Measurements from ENCODE around the gene LRTM1. TPM values are rescaled to one million over a fixed set of nuclear protein-coding genes. Genes with fewer than 3 reads are reported as not detected.

LRTM1 gene
- total RNA-seq, 2 experiments from 2014 or later, result not detected

- Mint-ChIP-seq H3K4me3 (no peak overlapping the region), H3K27ac (no peak overlapping the region), H3K4me1 (no peaks in the 10 kb centered on the region)
Measured at GRCh38 chr3:54918516-54918915, 9.3 kb downstream of the LRTM1 start.

GRCh38 chr3:54917862-54918261 is 10.0 kb downstream of the LRTM1 start:
- H3K4me1 Mint-ChIP-seq, result no peaks in the 10 kb centered on the region
- H3K9me3 Mint-ChIP-seq (ENCODE audit: low read depth), result no peaks in the 10 kb centered on the region
- H3K27ac Mint-ChIP-seq, result no peak overlapping the region
- no peak overlapping the region for H3K4me3 Mint-ChIP-seq
- H3K27me3 Mint-ChIP-seq, result no peaks in the 10 kb centered on the region
- no peak for ATAC-seq
- DNase-seq, result no peak
- no peaks in the 10 kb centered on the region for H3K36me3 Mint-ChIP-seq
- CTCF ChIA-PET, result interaction anchor here (1.5 kb wide), 1 partner anchor 14 kb away, joined by 3 read pairs; no protein-coding TSS in a partner anchor

More at GRCh38 chr3:54918516-54918915, 9.3 kb downstream of the LRTM1 start:
- CTCF ChIA-PET, result interaction anchor here (1.5 kb wide), 1 partner anchor 13 kb away, joined by 3 read pairs; no protein-coding TSS in a partner anchor
- no peak for DNase-seq
- ATAC-seq, result no peak
- Mint-ChIP-seq H3K9me3 (ENCODE audit: low read depth) (no peaks in the 10 kb centered on the region), H3K27me3 (no peaks in the 10 kb centered on the region), H3K36me3 (no peaks in the 10 kb centered on the region)

GRCh38 chr3:54917174-54917573 is 10.7 kb downstream of the LRTM1 start:
- Mint-ChIP-seq H3K36me3 (no peaks in the 10 kb centered on the region), H3K27ac (no peak overlapping the region), H3K4me3 (no peak overlapping the region), H3K4me1 (no peaks in the 10 kb centered on the region), H3K9me3 (ENCODE audit: low read depth) (no peaks in the 10 kb centered on the region), H3K27me3 (no peaks in the 10 kb centered on the region)
- ATAC-seq (no peak), DNase-seq (no peak)
- CTCF ChIA-PET, result no interaction called here

GRCh38 chr3:54916732-54917131 is 11.1 kb downstream of the LRTM1 start:
- DNase-seq (no peak), ATAC-seq (no peak)
- H3K4me3 Mint-ChIP-seq, result no peak overlapping the region
- CTCF ChIA-PET, result no interaction called here
- no peaks in the 10 kb centered on the region for H3K4me1 Mint-ChIP-seq
- H3K27ac Mint-ChIP-seq, result no peak overlapping the region
- H3K27me3 Mint-ChIP-seq, result no peaks in the 10 kb centered on the region
- no peaks in the 10 kb centered on the region for H3K9me3 Mint-ChIP-seq (ENCODE audit: low read depth)
- H3K36me3 Mint-ChIP-seq, result no peaks in the 10 kb centered on the region

GRCh38 chr3:54915976-54916375 is 11.9 kb downstream of the LRTM1 start:
- H3K36me3 Mint-ChIP-seq, result no peaks in the 10 kb centered on the region
- CTCF ChIA-PET, result no interaction called here
- H3K27ac Mint-ChIP-seq, result no peak overlapping the region
- H3K27me3 Mint-ChIP-seq, result no peaks in the 10 kb centered on the region
- H3K9me3 Mint-ChIP-seq (ENCODE audit: low read depth), result no peaks in the 10 kb centered on the region
- H3K4me3 Mint-ChIP-seq, result no peak overlapping the region
- DNase-seq (no peak), ATAC-seq (no peak)
- no peaks in the 10 kb centered on the region for H3K4me1 Mint-ChIP-seq

- CTCF ChIA-PET, result no interaction called here
- H3K27me3 Mint-ChIP-seq, result no peaks in the 10 kb centered on the region
- ATAC-seq (no peak), DNase-seq (no peak)
- H3K9me3 Mint-ChIP-seq (ENCODE audit: low read depth), result no peaks in the 10 kb centered on the region
- H3K4me3 Mint-ChIP-seq, result no peak overlapping the region
- no peaks in the 10 kb centered on the region for H3K4me1 Mint-ChIP-seq
- H3K27ac Mint-ChIP-seq, result no peak overlapping the region
- no peaks in the 10 kb centered on the region for H3K36me3 Mint-ChIP-seq
Measured at GRCh38 chr3:54915181-54915580, 12.7 kb downstream of the LRTM1 start.

GRCh38 chr3:54914180-54914579 is 13.7 kb downstream of the LRTM1 start:
- CTCF ChIA-PET, result no interaction called here
- Mint-ChIP-seq H3K4me1 (no peaks in the 10 kb centered on the region), H3K27me3 (no peaks in the 10 kb centered on the region), H3K27ac (no peak overlapping the region), H3K36me3 (no peaks in the 10 kb centered on the region), H3K4me3 (no peak overlapping the region), H3K9me3 (ENCODE audit: low read depth) (no peaks in the 10 kb centered on the region)
- DNase-seq (no peak), ATAC-seq (no peak)

- DNase-seq (no peak), ATAC-seq (no peak)
- Mint-ChIP-seq H3K4me3 (no peak overlapping the region), H3K9me3 (ENCODE audit: low read depth) (no peaks in the 10 kb centered on the region), H3K4me1 (no peaks in the 10 kb centered on the region), H3K27me3 (no peaks in the 10 kb centered on the region), H3K36me3 (no peaks in the 10 kb centered on the region), H3K27ac (no peak overlapping the region)
- CTCF ChIA-PET, result no interaction called here
Measured at GRCh38 chr3:54909191-54909590, 18.7 kb downstream of the LRTM1 start.

- DNase-seq (no peak), ATAC-seq (no peak)
- H3K27ac Mint-ChIP-seq, result no peak overlapping the region
- H3K36me3 Mint-ChIP-seq, result no peaks in the 10 kb centered on the region
- no peaks in the 10 kb centered on the region for H3K9me3 Mint-ChIP-seq (ENCODE audit: low read depth)
- H3K4me3 Mint-ChIP-seq, result no peak overlapping the region
- no peaks in the 10 kb centered on the region for H3K4me1 Mint-ChIP-seq
- CTCF ChIA-PET, result no interaction called here
- no peaks in the 10 kb centered on the region for H3K27me3 Mint-ChIP-seq
Measured at GRCh38 chr3:54906763-54907162, 21.1 kb downstream of the LRTM1 start.

- CTCF ChIA-PET, result no interaction called here
- Mint-ChIP-seq H3K27ac (no peak overlapping the region), H3K4me1 (no peaks in the 10 kb centered on the region)
Measured at GRCh38 chr3:54905920-54906319, 21.9 kb downstream of the LRTM1 start.

GRCh38 chr3:54905261-54905888 is 22.5 kb downstream of the LRTM1 start:
- no peaks in the 10 kb centered on the region for H3K4me1 Mint-ChIP-seq
- no peaks in the 10 kb centered on the region for H3K27me3 Mint-ChIP-seq
- no peaks in the 10 kb centered on the region for H3K36me3 Mint-ChIP-seq
- CTCF ChIA-PET, result no interaction called here
- no peaks in the 10 kb centered on the region for H3K9me3 Mint-ChIP-seq (ENCODE audit: low read depth)
- no peak for ATAC-seq
- no peak overlapping the region for H3K27ac Mint-ChIP-seq
- no peak for DNase-seq
- no peak overlapping the region for H3K4me3 Mint-ChIP-seq

More at GRCh38 chr3:54905920-54906319, 21.9 kb downstream of the LRTM1 start:
- DNase-seq (no peak), ATAC-seq (no peak)
- Mint-ChIP-seq H3K27me3 (no peaks in the 10 kb centered on the region), H3K36me3 (no peaks in the 10 kb centered on the region), H3K4me3 (no peak overlapping the region), H3K9me3 (ENCODE audit: low read depth) (no peaks in the 10 kb centered on the region)

- DNase-seq, result no peak
- ATAC-seq, result no peak
- CTCF ChIA-PET, result no interaction called here
- Mint-ChIP-seq H3K27ac (no peak overlapping the region), H3K9me3 (ENCODE audit: low read depth) (no peaks in the 10 kb centered on the region), H3K36me3 (no peaks in the 10 kb centered on the region), H3K27me3 (no peaks in the 10 kb centered on the region), H3K4me1 (no peaks in the 10 kb centered on the region), H3K4me3 (no peak overlapping the region)
Measured at GRCh38 chr3:54901906-54902685, 25.8 kb downstream of the LRTM1 start.

- Mint-ChIP-seq H3K27ac (no peak overlapping the region), H3K4me3 (no peak overlapping the region), H3K36me3 (no peaks in the 10 kb centered on the region), H3K27me3 (no peaks in the 10 kb centered on the region), H3K4me1 (no peaks in the 10 kb centered on the region), H3K9me3 (ENCODE audit: low read depth) (no peaks in the 10 kb centered on the region)
- ATAC-seq (no peak), DNase-seq (no peak)
- CTCF ChIA-PET, result no interaction called here
Measured at GRCh38 chr3:54900838-54901591, 26.8 kb downstream of the LRTM1 start.

GRCh38 chr3:54899273-54899672 is 28.6 kb downstream of the LRTM1 start:
- ATAC-seq, result no peak
- CTCF ChIA-PET, result no interaction called here
- H3K4me1 Mint-ChIP-seq, result no peaks in the 10 kb centered on the region
- DNase-seq, result no peak
- no peak overlapping the region for H3K27ac Mint-ChIP-seq
- no peak overlapping the region for H3K4me3 Mint-ChIP-seq
- H3K27me3 Mint-ChIP-seq, result no peaks in the 10 kb centered on the region
- no peaks in the 10 kb centered on the region for H3K36me3 Mint-ChIP-seq
- H3K9me3 Mint-ChIP-seq (ENCODE audit: low read depth), result no peaks in the 10 kb centered on the region

Data from activated CD8-positive, alpha-beta memory T cell treated with anti-CD3 and anti-CD28 coated beads, Interleukin-2, amount 10 ng/mL, durations not matched to agents 7 days and 5 days (primary cell).